NCI-H1417 (cell line): ENCODE measurements around the gene ZDHHC8.

Experiments used
- DNase-seq, 3 experiments: peaks; one replicate each; lab custom pipeline; 2025; lab: John Stamatoyannopoulos, UW

ZDHHC8 gene

GRCh38 chr22:20095521-20095920 is 36.1 kb upstream of the ZDHHC8 start:
- DNase-seq = no peak

- no peak for DNase-seq
Measured at GRCh38 chr22:20096574-20097420, 34.8 kb upstream of the ZDHHC8 start.

GRCh38 chr22:20099099-20099711 is 32.4 kb upstream of the ZDHHC8 start:
- DNase-seq = no peak

- DNase-seq = no peak
Measured at GRCh38 chr22:20101638-20102037, 30.0 kb upstream of the ZDHHC8 start.

- no peak for DNase-seq
Measured at GRCh38 chr22:20102203-20102780, 29.3 kb upstream of the ZDHHC8 start.

- DNase-seq = no peak
Measured at GRCh38 chr22:20105456-20106204, 26.0 kb upstream of the ZDHHC8 start.

GRCh38 chr22:20106205-20106848 is 25.3 kb upstream of the ZDHHC8 start:
- DNase-seq = no peak

GRCh38 chr22:20106849-20107237 is 24.8 kb upstream of the ZDHHC8 start:
- no peak for DNase-seq

GRCh38 chr22:20107471-20107901 is 24.1 kb upstream of the ZDHHC8 start:
- no peak for DNase-seq

- DNase-seq = no peak
Measured at GRCh38 chr22:20107951-20108756, 23.4 kb upstream of the ZDHHC8 start.

GRCh38 chr22:20108757-20109230 is 22.8 kb upstream of the ZDHHC8 start:
- DNase-seq = no peak

GRCh38 chr22:20109411-20110358 is 21.9 kb upstream of the ZDHHC8 start:
- no peak for DNase-seq

- DNase-seq = no peak
Measured at GRCh38 chr22:20110359-20110985, 21.1 kb upstream of the ZDHHC8 start.

GRCh38 chr22:20111045-20111688 is 20.4 kb upstream of the ZDHHC8 start:
- peak in 1 of 3 experiments; percentile 14 for DNase-seq

- peak in 1 of 3 experiments; percentile 2 for DNase-seq
Measured at GRCh38 chr22:20111689-20112622, 19.6 kb upstream of the ZDHHC8 start.

GRCh38 chr22:20112623-20113511 is 18.7 kb upstream of the ZDHHC8 start:
- peak in 1 of 3 experiments; percentile 5 for DNase-seq
